ENCODE data around the gene FNTB. TPM values are rescaled to one million over a fixed set of nuclear protein-coding genes. Genes with fewer than 3 reads are reported as not detected.

FNTB gene
- total and polyA plus RNA-seq, 9 of the 15 experiments (the other 6 are each of a cell fraction or from before 2014, with no cell fraction given) = 6.9 to 23.2 (median 12.2) TPM

DNA sequence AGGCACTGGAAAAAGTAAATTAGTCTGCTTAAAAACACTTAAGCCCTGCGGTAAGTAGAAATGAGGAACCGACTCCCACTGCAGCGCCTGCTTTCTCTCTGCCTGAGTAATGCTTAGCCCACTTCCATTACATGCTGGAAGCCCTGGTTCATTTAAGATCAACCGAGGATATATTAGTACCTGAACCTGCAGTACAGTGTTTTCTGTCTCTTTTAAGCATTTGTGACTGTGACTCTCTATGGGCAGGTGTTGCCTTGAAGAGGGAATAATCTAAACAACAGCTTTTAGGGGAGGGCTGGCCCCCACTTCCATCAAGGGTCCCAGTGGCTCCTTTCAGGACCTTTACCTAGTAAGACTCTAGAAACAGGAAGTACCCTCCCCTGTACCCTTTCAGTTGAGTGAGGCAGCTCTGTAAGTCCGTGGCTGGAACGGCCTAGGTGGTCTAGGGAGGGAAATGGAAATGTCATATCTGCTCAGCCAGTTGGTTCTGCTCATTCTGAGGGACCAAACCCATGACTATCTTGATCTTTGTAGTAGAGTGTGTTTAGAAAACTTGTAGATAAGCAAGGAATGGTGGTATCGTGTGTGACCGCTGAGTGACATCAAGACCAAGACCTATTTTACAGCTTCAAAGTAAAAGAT lies 56.2 kb downstream of the FNTB start (continued):
- TF ChIP-seq CLOCK (CRISPR knock-in tag; IDR thresholded peaks at IDR 0.05; ENCODE audit: borderline replicate concordance) (no peak), BACH1 (tag; IDR thresholded peaks at IDR 0.05) (no peak), CAMTA2 (CRISPR knock-in tag; conservative IDR thresholded peaks at IDR 0.05) (no peak), ELF1 (tag; IDR thresholded peaks at IDR 0.05) (peak; percentile 63), SREBF2 (CRISPR knock-in tag; IDR thresholded peaks at IDR 0.05) (no peak), ZMIZ1 (IDR thresholded peaks at IDR 0.05; ENCODE audit: low read depth in 2 of 2, low read length in 2 of 2) (peak in 1 of 2 experiments; percentile 86; a peak in 1 of 4 replicates), BRCA1 (IDR thresholded peaks at IDR 0.05) (no peak), BRCA1 (CRISPR knock-in tag; IDR thresholded peaks at IDR 0.05) (no peak), ARHGAP35 (IDR thresholded peaks at IDR 0.05; ENCODE audit: partially characterized antibody) (no peak), ZNF507 (tag; conservative IDR thresholded peaks at IDR 0.05) (no peak), ZC3H4 (CRISPR knock-in tag; IDR thresholded peaks at IDR 0.05; ENCODE audit: borderline replicate concordance) (no peak), ZNF780A (CRISPR knock-in tag; IDR thresholded peaks at IDR 0.05) (no peak), HIVEP1 (CRISPR knock-in tag; IDR thresholded peaks at IDR 0.05) (no peak), EP300 (IDR thresholded peaks at IDR 0.05; ENCODE audit: low read length) (peak; percentile 97), ZHX1 (conservative IDR thresholded peaks at IDR 0.05; ENCODE audit: low read length) (no peak), ZNF584 (CRISPR knock-in tag; IDR thresholded peaks at IDR 0.05; ENCODE audit: low read depth) (no peak; the same call in 1 of the 2 replicates)
- TF ChIP-seq, protein P1, sequence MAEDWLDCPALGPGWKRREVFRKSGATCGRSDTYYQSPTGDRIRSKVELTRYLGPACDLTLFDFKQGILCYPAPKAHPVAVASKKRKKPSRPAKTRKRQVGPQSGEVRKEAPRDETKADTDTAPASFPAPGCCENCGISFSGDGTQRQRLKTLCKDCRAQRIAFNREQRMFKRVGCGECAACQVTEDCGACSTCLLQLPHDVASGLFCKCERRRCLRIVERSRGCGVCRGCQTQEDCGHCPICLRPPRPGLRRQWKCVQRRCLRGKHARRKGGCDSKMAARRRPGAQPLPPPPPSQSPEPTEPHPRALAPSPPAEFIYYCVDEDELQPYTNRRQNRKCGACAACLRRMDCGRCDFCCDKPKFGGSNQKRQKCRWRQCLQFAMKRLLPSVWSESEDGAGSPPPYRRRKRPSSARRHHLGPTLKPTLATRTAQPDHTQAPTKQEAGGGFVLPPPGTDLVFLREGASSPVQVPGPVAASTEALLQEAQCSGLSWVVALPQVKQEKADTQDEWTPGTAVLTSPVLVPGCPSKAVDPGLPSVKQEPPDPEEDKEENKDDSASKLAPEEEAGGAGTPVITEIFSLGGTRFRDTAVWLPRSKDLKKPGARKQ (CRISPR knock-in tag; IDR thresholded peaks at IDR 0.05) = no peak

Measured in K562 (cell line).